ENCODE results near the gene TBCEL. TPM values are rescaled to one million over a fixed set of nuclear protein-coding genes. Genes with fewer than 3 reads are reported as not detected.

TBCEL gene
- total RNA-seq, 1 experiment from 2014 or later = 23.2 TPM

- no peaks in the 10 kb centered on the region for H3K9me3 ChIP-seq (ENCODE audit: control insufficient read depth, insufficient read depth, low read depth, low read length)
- H3K36me3 ChIP-seq (ENCODE audit: control insufficient read depth, insufficient read depth, low read length) = no peaks in the 10 kb centered on the region
- in situ Hi-C loops (cut with HindIII; ENCODE audit: low pct_unique_long_range_greater_than_20kb, low sequenced_read_pairs) = no loop called here
- DNase-seq (ENCODE audit: low read depth, low spot score) = no peak
- H3K27me3 ChIP-seq (ENCODE audit: control insufficient read depth, insufficient read depth, low read length) = no peaks in the 10 kb centered on the region
- POLR2A ChIA-PET = no interaction called here
- H3K4me3 ChIP-seq (ENCODE audit: low read depth in 2 of 2, low read length in 2 of 2) = no peak overlapping the region
- no peak for TF ChIP-seq POLR2AphosphoS5 (IDR thresholded peaks at IDR 0.05; ENCODE audit: low read depth, low read length)
- no peak for TF ChIP-seq TCF7L2 (IDR thresholded peaks at IDR 0.05; ENCODE audit: low read depth, low read length)
- no peak for TF ChIP-seq REST (IDR thresholded peaks at IDR 0.05; ENCODE audit: insufficient read depth in 1 of 2, low read depth in 2 of 2, low read length in 1 of 2)
- no peak for TF ChIP-seq SIN3A (IDR thresholded peaks at IDR 0.05; ENCODE audit: borderline replicate concordance, insufficient read depth, low read depth, low read length)
- TF ChIP-seq CTCF (IDR thresholded peaks at IDR 0.05) = no peak
- CTCF ChIA-PET = no interaction called here
- H3K27ac ChIP-seq (ENCODE audit: low read length) = no peak overlapping the region
- intact Hi-C loops (cut with micrococcal nuclease; ENCODE audit: unreplicated experiment) = no loop called here
- ATAC-seq = no peak
- H3K4me1 ChIP-seq (ENCODE audit: control insufficient read depth, insufficient read depth, low read length) = no peaks in the 10 kb centered on the region
- BruUV-seq (replicated peaks) = no TSS peak
Measured at GRCh38 chr11:121067962-121068647, 44.2 kb downstream of the TBCEL start.

GRCh38 chr11:121068787-121069186, 44.9 kb downstream of the TBCEL start:
- TF ChIP-seq POLR2AphosphoS5 (IDR thresholded peaks at IDR 0.05; ENCODE audit: low read depth, low read length) = no peak
- TF ChIP-seq CTCF (IDR thresholded peaks at IDR 0.05) = no peak
- TF ChIP-seq SIN3A (IDR thresholded peaks at IDR 0.05; ENCODE audit: borderline replicate concordance, insufficient read depth, low read depth, low read length) = no peak
- no peaks in the 10 kb centered on the region for H3K36me3 ChIP-seq (ENCODE audit: control insufficient read depth, insufficient read depth, low read length)
- no peaks in the 10 kb centered on the region for H3K4me1 ChIP-seq (ENCODE audit: control insufficient read depth, insufficient read depth, low read length)
- no TSS peak for BruUV-seq (replicated peaks)
- intact Hi-C loops (cut with micrococcal nuclease; ENCODE audit: unreplicated experiment) = no loop called here
- H3K27me3 ChIP-seq (ENCODE audit: control insufficient read depth, insufficient read depth, low read length) = no peaks in the 10 kb centered on the region
- H3K9me3 ChIP-seq (ENCODE audit: control insufficient read depth, insufficient read depth, low read depth, low read length) = no peaks in the 10 kb centered on the region
- H3K4me3 ChIP-seq (ENCODE audit: low read depth in 2 of 2, low read length in 2 of 2) = no peak overlapping the region
- ATAC-seq (no peak), DNase-seq (ENCODE audit: low read depth, low spot score) (no peak)
- in situ Hi-C loops (cut with HindIII; ENCODE audit: low pct_unique_long_range_greater_than_20kb, low sequenced_read_pairs) = no loop called here
- CTCF ChIA-PET = no interaction called here
- POLR2A ChIA-PET = no interaction called here
- H3K27ac ChIP-seq (ENCODE audit: low read length) = no peak overlapping the region

Measured in Panc1 (cell line).